H1 (cell line): ENCODE measurements around the gene USP35. TPM values are rescaled to one million over a fixed set of nuclear protein-coding genes. Genes with fewer than 3 reads are reported as not detected.

Experiments used
- CTCF ChIA-PET: fragments of 300-600 bp; sonication (Branson Sonifier 250); formaldehyde crosslinking; loops from one replicate; lab custom pipeline; 2021; ENCODE audit not compliant: partially characterized antibody; lab: Charles Lee
- POLR2A ChIA-PET: fragments of 300-600 bp; sonication (Branson Sonifier 250); formaldehyde crosslinking; loops from one replicate; lab custom pipeline; 2021; ENCODE audit warnings: inconsistent platforms; ENCODE audit not compliant: partially characterized antibody; lab: Charles Lee
- DNase-seq, 2 experiments: peaks; one replicate each; pipeline versions ENCODE4 v3.0.0 to v3.0.0-alpha.2; 2010 to 2022; ENCODE audit warnings: low spot score in 2 of 2, low read depth in 1 of 2, mixed read lengths in 1 of 2
- FAIRE-seq: peaks from 2 replicates; lab custom pipeline; 2011; peaks lifted over from hg19 to GRCh38; lab: Jason Lieb, UNC
- H2AFZ ChIP-seq: 2 replicates; pipeline ENCODE4 v1.8.1; 2012; ENCODE audit warnings: low read length, inconsistent platforms
- H2AK5ac ChIP-seq: 2 replicates; pipeline ENCODE4 v1.6.1; 2013; ENCODE audit warnings: low read depth, low read length
- H2BK120ac ChIP-seq: replicated peaks from 2 replicates; pipeline ENCODE3; 2013; ENCODE audit warnings: low read depth, low read length, inconsistent platforms
- H2BK12ac ChIP-seq: 2 replicates; pipeline ENCODE4 v1.6.1; 2013; ENCODE audit warnings: low read depth, low read length
- H2BK15ac ChIP-seq: 2 replicates; pipeline ENCODE4 v1.6.1; 2013; ENCODE audit warnings: low read length
- H2BK20ac ChIP-seq: 2 replicates; pipeline ENCODE4 v1.6.1; 2013; ENCODE audit warnings: low read length
- H2BK5ac ChIP-seq: 2 replicates; pipeline ENCODE4 v1.6.1; 2013; ENCODE audit warnings: low read depth, low read length
- H3K14ac ChIP-seq: 2 replicates; pipeline ENCODE4 v1.6.1; 2013; ENCODE audit warnings: inconsistent platforms; ENCODE audit not compliant: insufficient read length
- H3K18ac ChIP-seq: 2 replicates; pipeline ENCODE4 v1.6.1; 2013; ENCODE audit warnings: low read length; ENCODE audit errors: extremely low read depth
- H3K23ac ChIP-seq: 2 replicates; pipeline ENCODE4 v1.6.1; 2013; ENCODE audit warnings: inconsistent platforms; ENCODE audit not compliant: insufficient read length
- H3K23me2 ChIP-seq: 2 replicates; pipeline ENCODE4 v1.6.1; 2013; ENCODE audit warnings: low read depth, low read length
- H3K27ac ChIP-seq: 2 replicates; pipeline ENCODE4 v1.6.1; 2011; ENCODE audit warnings: low read depth, low read length, inconsistent platforms
- H3K27me3 ChIP-seq, 4 experiments: replicated peaks in 1 of 4; 1 replicate in 1 of 4; 2 replicates in 3 of 4; pipeline versions ENCODE4 v1.6.1 to v1.8.1; 2011 to 2013; ENCODE audit warnings: low read length in 3 of 4, mild to moderate bottlenecking in 3 of 4, inconsistent platforms in 2 of 4, mixed read lengths in 2 of 4, moderate library complexity in 1 of 4; ENCODE audit not compliant: control insufficient read depth in 3 of 4, insufficient read depth in 3 of 4; ENCODE audit errors: extremely low read depth in 1 of 4
- H3K36me3 ChIP-seq, 4 experiments: 2 replicates each; pipeline versions ENCODE4 v1.6.1 to v1.8.1; 2011 to 2013; ENCODE audit warnings: mild to moderate bottlenecking in 4 of 4, low read length in 3 of 4, moderate library complexity in 2 of 4, control low read depth in 1 of 4, inconsistent platforms in 1 of 4; ENCODE audit not compliant: insufficient read depth in 4 of 4, control insufficient read depth in 2 of 4
- H3K4ac ChIP-seq: replicated peaks from 2 replicates; pipeline ENCODE3; 2013; ENCODE audit warnings: low read length, low read depth, mixed read lengths, inconsistent platforms; ENCODE audit not compliant: insufficient read length
- H3K4me1 ChIP-seq, 4 experiments: replicated peaks in 1 of 4; 1 replicate in 1 of 4; 2 replicates in 3 of 4; pipeline versions ENCODE4 v1.6.1 to v1.8.1; 2011 to 2013; ENCODE audit warnings: low read length in 3 of 4, inconsistent platforms in 2 of 4, mixed read lengths in 1 of 4; ENCODE audit not compliant: insufficient read depth in 4 of 4, control insufficient read depth in 3 of 4
- H3K4me2 ChIP-seq, 2 experiments: 2 replicates each; pipeline versions ENCODE4 v1.6.1 to v1.8.1; 2011 to 2013; ENCODE audit warnings: low read depth in 2 of 2, low read length in 2 of 2, control low read depth in 1 of 2, inconsistent platforms in 1 of 2, mild to moderate bottlenecking in 1 of 2; ENCODE audit not compliant: insufficient read depth in 1 of 2
- H3K4me3 ChIP-seq, 4 experiments: fragments of 200-600, 300-600 bp in 1 of 4; sonication (generic), shearing (Covaris generic), sonication (Bioruptor Twin) in 1 of 4; 2 replicates each; pipeline versions ENCODE4 v1.5.1 to v1.8.1; 2011 to 2016; ENCODE audit warnings: low read length in 4 of 4, low read depth in 3 of 4, control low read depth in 2 of 4, inconsistent platforms in 2 of 4, mild to moderate bottlenecking in 2 of 4, mixed read lengths in 1 of 4, moderate library complexity in 1 of 4; ENCODE audit not compliant: insufficient read depth in 2 of 4; ENCODE audit errors: extremely low read depth in 1 of 4
- H3K56ac ChIP-seq: replicated peaks from 2 replicates; pipeline ENCODE3; 2013; ENCODE audit warnings: low read depth, mild to moderate bottlenecking, mixed read lengths, low read length, inconsistent platforms; ENCODE audit not compliant: insufficient read length
- H3K79me1 ChIP-seq: 2 replicates; pipeline ENCODE4 v1.6.1; 2013; ENCODE audit warnings: low read depth, low read length, control low read depth
- H3K79me2 ChIP-seq, 2 experiments: 2 replicates each; pipeline versions ENCODE4 v1.6.1 to v1.8.1; 2012 to 2013; ENCODE audit warnings: low read length in 2 of 2, mild to moderate bottlenecking in 2 of 2, inconsistent platforms in 1 of 2; ENCODE audit not compliant: insufficient read depth in 2 of 2, control insufficient read depth in 1 of 2
- H3K9ac ChIP-seq, 4 experiments: replicated peaks in 1 of 4; 1 replicate in 1 of 4; 2 replicates in 3 of 4; pipeline versions ENCODE4 v1.6.1 to v1.8.1; 2011 to 2013; ENCODE audit warnings: low read depth in 3 of 4, low read length in 3 of 4, control low read depth in 2 of 4, mild to moderate bottlenecking in 2 of 4, moderate library complexity in 2 of 4, inconsistent platforms in 1 of 4; ENCODE audit errors: extremely low read depth in 1 of 4
- H3K9me3 ChIP-seq, 2 experiments: 2 replicates each; pipeline versions ENCODE4 v1.6.1 to v1.8.1; 2012 to 2013; ENCODE audit warnings: mild to moderate bottlenecking in 2 of 2, moderate library complexity in 2 of 2, control low read depth in 1 of 2, inconsistent platforms in 1 of 2, low read depth in 1 of 2, low read length in 1 of 2, mixed read lengths in 1 of 2; ENCODE audit not compliant: insufficient read depth in 2 of 2
- H4K20me1 ChIP-seq, 2 experiments: replicated peaks in 1 of 2; 2 replicates each; pipeline versions ENCODE3 to v1.8.1; 2011 to 2013; ENCODE audit warnings: inconsistent platforms in 2 of 2, low read length in 2 of 2, mild to moderate bottlenecking in 1 of 2; ENCODE audit not compliant: insufficient read depth in 2 of 2, control insufficient read depth in 1 of 2
- H4K5ac ChIP-seq: 2 replicates; pipeline ENCODE4 v1.6.1; 2013; ENCODE audit warnings: low read length, low read depth, mixed read lengths, inconsistent platforms; ENCODE audit not compliant: insufficient read length
- H4K8ac ChIP-seq: 2 replicates; pipeline ENCODE4 v1.8.0; 2013; ENCODE audit warnings: mild to moderate bottlenecking, moderate library complexity, low read length, inconsistent platforms; ENCODE audit not compliant: insufficient read depth; ENCODE audit errors: extremely low read depth
- H4K91ac ChIP-seq: replicated peaks from 2 replicates; pipeline ENCODE3; 2013; ENCODE audit warnings: low read length, mixed read lengths, inconsistent platforms; ENCODE audit not compliant: insufficient read length
- BCL11A ChIP-seq, 2 experiments: IDR thresholded peaks; one replicate each; pipeline ENCODE4 v1.6.1; 2011; ENCODE audit warnings: low read depth in 2 of 2, low read length in 2 of 2, mild to moderate bottlenecking in 2 of 2
- CEBPB ChIP-seq: IDR thresholded peaks from 2 replicates; pipeline ENCODE4 v1.6.1; 2012; ENCODE audit warnings: low read depth, low read length
- CHD1 ChIP-seq: IDR thresholded peaks from 2 replicates; pipeline ENCODE4 v1.6.1; 2012; ENCODE audit warnings: low read depth, low read length, improper control_type of control experiment
- EP300 ChIP-seq, 2 experiments: IDR thresholded peaks; 1 replicate in 1 of 2; 2 replicates in 1 of 2; pipeline ENCODE4 v1.6.1; 2011 to 2012; ENCODE audit warnings: low read depth in 2 of 2, low read length in 2 of 2, mild to moderate bottlenecking in 2 of 2, borderline replicate concordance in 1 of 2, inconsistent platforms in 1 of 2, moderate library complexity in 1 of 2
- JUN ChIP-seq: IDR thresholded peaks from 2 replicates; pipeline ENCODE4 v1.6.1; 2011; ENCODE audit warnings: low read depth, mild to moderate bottlenecking, improper control_type of control experiment, low read length
- POU5F1 ChIP-seq: IDR thresholded peaks from 2 replicates; pipeline ENCODE4 v1.6.1; 2011; ENCODE audit warnings: low read depth, mild to moderate bottlenecking, low read length, moderate library complexity
- RXRA ChIP-seq: IDR thresholded peaks from 2 replicates; pipeline ENCODE4 v1.6.1; 2011; ENCODE audit warnings: low read depth, mild to moderate bottlenecking, low read length, moderate library complexity; ENCODE audit not compliant: insufficient read depth
- SAP30 ChIP-seq: fragments of 300-600 bp; sonication (generic); IDR thresholded peaks from 2 replicates; pipeline ENCODE4 v1.7.1; 2012; ENCODE audit warnings: low read length, moderate library complexity, mild to moderate bottlenecking, inconsistent platforms; ENCODE audit not compliant: insufficient read depth, insufficient replicate concordance
- SIRT6 ChIP-seq: IDR thresholded peaks from one replicate; pipeline ENCODE4 v1.7.1; 2012; ENCODE audit warnings: low read length, inconsistent platforms
- SIX5 ChIP-seq: IDR thresholded peaks from 2 replicates; pipeline ENCODE4 v1.6.1; 2011; ENCODE audit warnings: mild to moderate bottlenecking, low read depth, low read length
- SP2 ChIP-seq: IDR thresholded peaks from 2 replicates; pipeline ENCODE4 v1.6.1; 2012; ENCODE audit warnings: mild to moderate bottlenecking, low read length, inconsistent platforms
- SP4 ChIP-seq: IDR thresholded peaks from 2 replicates; pipeline ENCODE4 v1.6.1; 2012; ENCODE audit warnings: low read length, inconsistent platforms
- SRF ChIP-seq: IDR thresholded peaks from 2 replicates; pipeline ENCODE4 v1.6.1; 2011; ENCODE audit warnings: mild to moderate bottlenecking, low read depth, low read length, moderate library complexity
- TBP ChIP-seq: IDR thresholded peaks from 2 replicates; pipeline ENCODE4 v1.6.1; 2011; ENCODE audit warnings: low read depth, low read length, improper control_type of control experiment
- TEAD4 ChIP-seq: IDR thresholded peaks from 2 replicates; pipeline ENCODE4 v1.6.1; 2012; ENCODE audit warnings: low read depth, low read length, inconsistent platforms, mixed read lengths
- USF2 ChIP-seq: IDR thresholded peaks from 2 replicates; pipeline ENCODE4 v1.6.1; 2011; ENCODE audit warnings: low read length, improper control_type of control experiment
- polyA plus RNA-seq, 7 experiments: library from polyadenylated mRNA; depleted of rRNA in 3 of 7; stranded (reverse) in 5 of 7; unstranded in 2 of 7; fragments of >200 nt in 5 of 7; fragments of 200-250 nt in 2 of 7; gene quantifications; 1 replicate in 5 of 7; 2 replicates in 1 of 7; 4 replicates in 1 of 7; pipeline versions ENCODE4 v1.2.1 to v1.2.3, GENCODE V29; 2011 to 2013; ENCODE audit warnings: missing spikeins in 2 of 7, mixed read lengths in 2 of 7
- total RNA-seq: library from RNA; stranded (reverse); fragmentation: NEBNext Ultra II Directional; extraction: Animal tissue kit (Norgen Biotek cat#: 25700); gene quantifications from 2 replicates; pipeline ENCODE4 v1.2.1, GENCODE V29; 2021

The USP35 gene
- total and polyA plus RNA-seq, 2 of the 8 experiments (the other 6 are each of a cell fraction or from before 2014, with no cell fraction given) = 4.6 to 6.8 TPM

GRCh38 chr11:78151804-78152203 lies 36.9 kb upstream of the USP35 start:
- H3K9ac ChIP-seq = no peak overlapping the region
- H2AK5ac ChIP-seq = no peak overlapping the region
- DNase-seq (no peak), FAIRE-seq (no peak)
- no peak overlapping the region for H4K91ac ChIP-seq
- H3K9me3 ChIP-seq = no peaks in the 10 kb centered on the region
- no peak overlapping the region for H3K27ac ChIP-seq
- H4K20me1 ChIP-seq = no peaks in the 10 kb centered on the region
- H3K18ac ChIP-seq = no peak overlapping the region
- H4K8ac ChIP-seq = no peak overlapping the region
- POLR2A ChIA-PET = no interaction called here
- H3K23ac ChIP-seq = no peak overlapping the region
- H3K14ac ChIP-seq = no peak overlapping the region
- no peak overlapping the region for H4K5ac ChIP-seq
- H2BK20ac ChIP-seq = no peak overlapping the region
- no peak overlapping the region for H2BK12ac ChIP-seq
- no peak overlapping the region for H3K4ac ChIP-seq
- no peak overlapping the region for H2BK15ac ChIP-seq
- H3K79me2 ChIP-seq = no peaks in the 10 kb centered on the region
- H3K4me3 ChIP-seq = no peak overlapping the region
- no peak overlapping the region for H2BK120ac ChIP-seq
- H3K56ac ChIP-seq = no peak overlapping the region
- CTCF ChIA-PET = no interaction called here
- no peak overlapping the region for H2AFZ ChIP-seq
- peaks cover 0 to 6% (median 0%) of the 10 kb centered on the region in 4 experiments; a peak in 2 of 7 replicates for H3K4me1 ChIP-seq
- H3K79me1 ChIP-seq = no peaks in the 10 kb centered on the region
- no peaks in the 10 kb centered on the region for H3K36me3 ChIP-seq
- H3K4me2 ChIP-seq = no peak overlapping the region
- H3K23me2 ChIP-seq = no peaks in the 10 kb centered on the region
- H3K27me3 ChIP-seq = no peaks in the 10 kb centered on the region
- H2BK5ac ChIP-seq = no peak overlapping the region
- TF ChIP-seq SP4 (no peak), SP2 (no peak), EP300 (IDR thresholded peaks at IDR 0.05; ENCODE audit: borderline replicate concordance in 1 of 2, low read depth in 2 of 2, low read length in 2 of 2) (no peak), RXRA (no peak), POU5F1 (no peak), SIRT6 (no peak), SAP30 (no peak), SRF (no peak), BCL11A (IDR thresholded peaks at IDR 0.05; ENCODE audit: low read depth in 2 of 2, low read length in 2 of 2) (no peak), USF2 (no peak), JUN (no peak), TBP (no peak), CEBPB (no peak), CHD1 (no peak), TEAD4 (no peak), SIX5 (no peak)
